Measurements from ENCODE around the gene OR5AS1. TPM values are rescaled to one million over a fixed set of nuclear protein-coding genes. Genes with fewer than 3 reads are reported as not detected.

The OR5AS1 gene
- not detected in 2 replicates for total RNA-seq

GRCh38 chr11:56027354-56027753 is at the start of gene OR5AS1:
Gene OR5AS1 (plus strand): TSS chr11:56027654. CDS start chr11:56030419, 2,765 bp downstream.

GRCh38 chr11:55994525-55994924 is 32.9 kb upstream of the OR5AS1 start, which contains the start of gene OR5F1:
Gene OR5F1 (minus strand): TSS chr11:55994625. CDS start chr11:55994625, 0 bp downstream.

Other genes with a start within 250 kb of the OR5AS1 start
- not detected in 2 replicates for gene OR5D14, start 232.1 kb upstream of the OR5AS1 start, total RNA-seq
- gene OR5L1, start 216.3 kb upstream of the OR5AS1 start, total RNA-seq, result not detected in 2 replicates
- gene OR5D18, start 208.0 kb upstream of the OR5AS1 start, total RNA-seq, result not detected in 2 replicates
- gene OR5L2, start 200.4 kb upstream of the OR5AS1 start, total RNA-seq, result not detected in 2 replicates
- gene OR5D16, start 188.9 kb upstream of the OR5AS1 start, total RNA-seq, result not detected in 2 replicates
- not detected in 2 replicates for gene TRIM51, start 144.4 kb upstream of the OR5AS1 start, total RNA-seq
- gene OR5W2, start 113.1 kb upstream of the OR5AS1 start, total RNA-seq, result not detected in 2 replicates
- not detected in 2 replicates for gene OR5I1, start 91.3 kb upstream of the OR5AS1 start, total RNA-seq
- gene OR10AG1, start 57.7 kb upstream of the OR5AS1 start, total RNA-seq, result not detected in 2 replicates
- not detected in 2 replicates for gene OR5F1, start 33.0 kb upstream of the OR5AS1 start, total RNA-seq
- gene OR8I2, start 65.7 kb downstream of the OR5AS1 start, total RNA-seq, result not detected in 2 replicates
- gene OR8H2, start 76.0 kb downstream of the OR5AS1 start, total RNA-seq, result not detected in 2 replicates
- gene OR8H3, start 94.7 kb downstream of the OR5AS1 start, total RNA-seq, result not detected in 2 replicates
- gene OR8J3, start 112.5 kb downstream of the OR5AS1 start, total RNA-seq, result not detected in 2 replicates
- gene OR8K5, start 132.7 kb downstream of the OR5AS1 start, total RNA-seq, result not detected in 2 replicates
- not detected in 2 replicates for gene OR5J2, start 149.0 kb downstream of the OR5AS1 start, total RNA-seq
- not detected in 2 replicates for gene OR5T2, start 206.6 kb downstream of the OR5AS1 start, total RNA-seq
- not detected in 2 replicates for gene OR5T3, start 224.6 kb downstream of the OR5AS1 start, total RNA-seq
- not detected in 2 replicates for gene OR5T1, start 246.5 kb downstream of the OR5AS1 start, total RNA-seq